HUES64 (cell line): ENCODE data around the gene FCRL5. TPM values are rescaled to one million over a fixed set of nuclear protein-coding genes. Genes with fewer than 3 reads are reported as not detected.

Experiments used
- H3K27ac ChIP-seq: 2 replicates; pipeline ENCODE4 v1.7.0; 2013; ENCODE audit warnings: low read depth, low read length, inconsistent platforms
- H3K27me3 ChIP-seq: 2 replicates; pipeline ENCODE4 v1.6.1; 2013; ENCODE audit warnings: mild to moderate bottlenecking, low read length; ENCODE audit not compliant: insufficient read depth
- H3K36me3 ChIP-seq: 2 replicates; pipeline ENCODE4 v1.6.1; 2013; ENCODE audit warnings: mild to moderate bottlenecking, low read length; ENCODE audit not compliant: insufficient read depth
- H3K4me1 ChIP-seq: 2 replicates; pipeline ENCODE4 v1.6.1; 2013; ENCODE audit warnings: mild to moderate bottlenecking, low read length, moderate library complexity; ENCODE audit not compliant: insufficient read depth
- H3K4me3 ChIP-seq: 2 replicates; pipeline ENCODE4 v1.5.1; 2013; ENCODE audit warnings: mild to moderate bottlenecking, low read length, moderate library complexity
- H3K9ac ChIP-seq: 2 replicates; pipeline ENCODE4 v1.6.1; 2013; ENCODE audit warnings: mild to moderate bottlenecking, low read depth, low read length
- H3K9me3 ChIP-seq: 2 replicates; pipeline ENCODE4 v1.6.1; 2013; ENCODE audit warnings: low read depth, low read length; ENCODE audit not compliant: insufficient read depth
- WGBS: fragments of 150-250, 120-280 bp; methylation state at CpG from one replicate; pipeline ENCODE4 v1.1.7; 2013; ENCODE audit warnings: missing lambda C conversion rate; 5-methylcytosine and 5-hydroxymethylcytosine counted together
- polyA plus RNA-seq, 2 experiments: library from polyadenylated mRNA; stranded (reverse); fragments of 50-300 nt; gene quantifications; one replicate each; pipeline ENCODE4 v1.2.3, GENCODE V29; 2013

FCRL5 gene
- polyA plus RNA-seq (2013, experiment 1 of 2): 0.90 TPM
- polyA plus RNA-seq (2013, experiment 2 of 2): 0.44 TPM

- no peaks in the 10 kb centered on the region for H3K9me3 ChIP-seq
- H3K4me3 ChIP-seq: no peak within 1 kb of the TSS
- no peaks in the 10 kb centered on the region for H3K27me3 ChIP-seq
- no peak within 1 kb of the TSS for H3K27ac ChIP-seq
- 93% methylated on average over 8 of the region's 10 CpGs for WGBS
- no peaks in the 10 kb centered on the region for H3K36me3 ChIP-seq
- no peaks in the 10 kb centered on the region for H3K4me1 ChIP-seq
- no peak within 1 kb of the TSS for H3K9ac ChIP-seq
Measured at GRCh38 chr1:157551694-157552693, at the start of gene FCRL5. Gene FCRL5 (minus strand): TSS chr1:157552515. CDS start chr1:157552362, 153 bp downstream.

DNA sequence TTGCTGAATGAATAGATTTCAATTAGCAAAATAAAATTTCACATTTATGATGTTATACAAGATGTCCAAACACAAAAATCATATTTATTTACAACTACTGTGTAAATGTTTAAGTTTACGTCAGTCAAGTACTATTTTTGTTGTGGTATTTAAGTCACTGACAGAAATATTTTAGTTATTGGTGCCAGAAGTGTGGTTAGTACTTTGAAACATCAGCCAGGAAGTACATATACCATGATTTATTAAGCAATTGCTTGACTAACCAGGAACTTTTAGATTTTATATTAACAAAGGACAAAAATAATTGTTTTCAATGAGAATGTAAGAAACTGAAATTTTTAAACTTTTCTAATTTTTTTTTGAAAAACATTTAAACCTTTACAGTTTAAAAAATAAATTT is 47.9 kb upstream of the FCRL5 start:
- H3K27ac ChIP-seq: no peak overlapping the region
- no peak overlapping the region for H3K4me3 ChIP-seq
- no peaks in the 10 kb centered on the region for H3K36me3 ChIP-seq
- H3K9me3 ChIP-seq: no peaks in the 10 kb centered on the region
- H3K27me3 ChIP-seq: no peaks in the 10 kb centered on the region
- H3K4me1 ChIP-seq: no peaks in the 10 kb centered on the region
- WGBS: 100% methylated on average over 1 of the region's 1 CpG
- H3K9ac ChIP-seq: no peak overlapping the region

GRCh38 chr1:157597959-157598667 is 45.8 kb upstream of the FCRL5 start, which contains the start of gene FCRL4:
Gene FCRL4 (minus strand): TSS chr1:157598085. CDS start chr1:157597944, 141 bp downstream.
- Histone ChIP-seq H3K9ac (no peak within 1 kb of the TSS), H3K9me3 (no peaks in the 10 kb centered on the region), H3K27ac (no peak within 1 kb of the TSS), H3K4me3 (no peak within 1 kb of the TSS), H3K27me3 (no peaks in the 10 kb centered on the region), H3K36me3 (no peaks in the 10 kb centered on the region), H3K4me1 (no peaks in the 10 kb centered on the region)
- WGBS: 96% methylated on average over 2 of the region's 2 CpGs

- Histone ChIP-seq H3K9ac (no peak overlapping the region), H3K27me3 (no peaks in the 10 kb centered on the region), H3K36me3 (no peaks in the 10 kb centered on the region), H3K27ac (no peak overlapping the region), H3K4me3 (no peak overlapping the region), H3K4me1 (no peaks in the 10 kb centered on the region), H3K9me3 (no peaks in the 10 kb centered on the region)
- 96% methylated on average over 6 of the region's 6 CpGs for WGBS
Measured at GRCh38 chr1:157596384-157596783, 44.1 kb upstream of the FCRL5 start.

DNA sequence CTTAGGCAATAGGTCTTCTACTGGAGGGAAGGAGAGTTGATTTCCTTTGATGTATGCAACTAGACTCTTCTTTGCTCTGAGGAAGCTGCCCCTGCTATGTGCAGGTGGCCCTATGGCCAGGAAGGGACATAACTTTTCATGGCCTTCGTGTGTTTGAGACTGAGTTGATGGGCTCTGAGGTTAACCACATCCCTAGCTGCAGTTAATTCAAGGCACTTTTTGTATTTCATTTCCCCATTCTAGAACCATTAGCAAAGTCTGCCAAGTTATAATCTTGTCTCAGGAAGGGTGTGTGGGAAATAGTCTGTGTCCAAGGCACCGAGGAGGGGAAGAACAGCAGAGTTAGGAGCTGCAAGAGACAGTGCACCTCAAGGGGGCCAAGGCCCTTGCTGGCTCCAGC is 43.0 kb upstream of the FCRL5 start:
- Histone ChIP-seq H3K4me1 (no peaks in the 10 kb centered on the region), H3K27ac (no peak overlapping the region), H3K4me3 (no peak overlapping the region), H3K27me3 (no peaks in the 10 kb centered on the region), H3K9ac (no peak overlapping the region), H3K9me3 (no peaks in the 10 kb centered on the region), H3K36me3 (no peaks in the 10 kb centered on the region)
- 94% methylated on average over 2 of the region's 2 CpGs for WGBS

DNA sequence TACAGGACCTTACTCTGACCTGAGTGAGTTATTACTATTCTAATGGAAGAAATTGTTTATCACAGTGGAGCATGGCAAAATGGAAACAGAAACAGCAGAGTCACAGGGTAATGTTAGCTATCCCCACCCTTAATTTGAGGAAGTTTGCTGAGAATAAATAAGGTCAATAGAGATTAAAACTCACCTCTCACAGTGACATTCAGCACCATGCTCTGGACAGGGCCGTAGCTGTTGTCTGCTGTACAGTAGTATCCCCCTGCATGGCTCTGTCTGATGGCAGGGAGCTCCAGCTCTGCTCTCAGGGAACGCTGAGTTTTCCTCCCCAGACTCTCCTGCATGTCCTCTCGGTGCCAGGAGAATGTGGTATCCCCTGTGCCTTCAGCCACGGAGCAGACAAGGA is 33.7 kb upstream of the FCRL5 start:
- WGBS: 88% methylated on average over 4 of the region's 4 CpGs
- H3K36me3 ChIP-seq: no peaks in the 10 kb centered on the region

DNA sequence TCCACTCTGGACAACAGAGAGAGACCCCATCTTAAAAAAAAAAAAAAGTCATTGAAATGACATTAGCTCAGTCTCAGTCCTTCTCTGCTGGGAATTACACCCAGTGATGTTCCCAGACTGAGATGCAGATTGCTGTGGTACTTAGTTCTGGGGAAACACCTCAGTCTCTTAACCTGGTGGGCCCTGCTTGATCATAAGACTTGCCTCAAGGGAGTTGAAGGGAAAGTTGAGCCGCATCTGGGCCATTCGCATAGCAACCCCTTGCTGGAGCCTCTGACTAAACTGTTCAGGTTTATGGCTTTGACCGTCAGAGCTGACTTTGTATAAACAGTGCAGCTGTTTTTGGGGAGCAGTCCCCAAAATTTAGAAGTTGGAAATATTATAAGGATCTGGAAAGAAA is 32.2 kb upstream of the FCRL5 start:
- Histone ChIP-seq H3K9ac (no peak overlapping the region), H3K27ac (no peak overlapping the region), H3K4me3 (no peak overlapping the region), H3K9me3 (no peaks in the 10 kb centered on the region), H3K27me3 (no peaks in the 10 kb centered on the region), H3K36me3 (no peaks in the 10 kb centered on the region), H3K4me1 (peaks cover 13% of the 10 kb centered on the region)
- WGBS: 93% methylated on average over 3 of the region's 3 CpGs

More for the DNA sequence above, 33.7 kb upstream of the FCRL5 start:
- no peak overlapping the region for H3K9ac ChIP-seq
- peaks cover 13% of the 10 kb centered on the region for H3K4me1 ChIP-seq
- H3K27ac ChIP-seq: no peak overlapping the region
- no peaks in the 10 kb centered on the region for H3K27me3 ChIP-seq
- H3K9me3 ChIP-seq: no peaks in the 10 kb centered on the region
- no peak overlapping the region for H3K4me3 ChIP-seq

DNA sequence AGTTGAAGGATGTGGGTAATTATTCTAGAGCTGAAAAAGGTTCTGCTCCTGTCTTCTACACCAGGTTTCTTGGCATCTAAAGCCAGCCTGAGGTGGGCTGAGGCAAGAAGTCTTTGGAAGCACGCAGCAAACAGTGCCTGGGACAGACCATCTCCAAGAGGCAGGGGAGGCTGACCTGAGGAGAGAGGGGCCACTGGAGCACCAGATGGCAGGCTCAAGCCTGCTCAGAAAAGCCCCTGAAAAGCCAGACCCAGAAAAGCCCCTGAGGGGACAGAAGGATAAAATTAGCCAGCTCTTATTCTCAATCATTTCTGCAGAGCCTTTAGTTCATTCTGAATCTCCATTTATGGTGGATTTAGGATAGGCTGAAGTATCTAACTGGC is 28.5 kb upstream of the FCRL5 start:
- no peaks in the 10 kb centered on the region for H3K4me1 ChIP-seq
- H3K9me3 ChIP-seq: no peaks in the 10 kb centered on the region
- no peaks in the 10 kb centered on the region for H3K36me3 ChIP-seq
- H3K4me3 ChIP-seq: no peak overlapping the region
- H3K27ac ChIP-seq: no peak overlapping the region
- no peak overlapping the region for H3K9ac ChIP-seq
- 88% methylated on average over 1 of the region's 1 CpG for WGBS
- H3K27me3 ChIP-seq: no peaks in the 10 kb centered on the region

- H3K9me3 ChIP-seq: no peaks in the 10 kb centered on the region
- no peak overlapping the region for H3K4me3 ChIP-seq
- no peak overlapping the region for H3K9ac ChIP-seq
- no peaks in the 10 kb centered on the region for H3K4me1 ChIP-seq
- H3K27ac ChIP-seq: no peak overlapping the region
- 48% methylated on average over 4 of the region's 4 CpGs for WGBS
- no peaks in the 10 kb centered on the region for H3K36me3 ChIP-seq
- no peaks in the 10 kb centered on the region for H3K27me3 ChIP-seq
Measured at GRCh38 chr1:157580179-157580827, 28.0 kb upstream of the FCRL5 start.

- H3K4me3 ChIP-seq: no peak overlapping the region
- H3K27me3 ChIP-seq: no peaks in the 10 kb centered on the region
- no peaks in the 10 kb centered on the region for H3K36me3 ChIP-seq
- no peaks in the 10 kb centered on the region for H3K9me3 ChIP-seq
- 95% methylated on average over 3 of the region's 3 CpGs for WGBS
- no peaks in the 10 kb centered on the region for H3K4me1 ChIP-seq
- H3K9ac ChIP-seq: no peak overlapping the region
- H3K27ac ChIP-seq: no peak overlapping the region
Measured at GRCh38 chr1:157577420-157577819, 25.1 kb upstream of the FCRL5 start.

DNA sequence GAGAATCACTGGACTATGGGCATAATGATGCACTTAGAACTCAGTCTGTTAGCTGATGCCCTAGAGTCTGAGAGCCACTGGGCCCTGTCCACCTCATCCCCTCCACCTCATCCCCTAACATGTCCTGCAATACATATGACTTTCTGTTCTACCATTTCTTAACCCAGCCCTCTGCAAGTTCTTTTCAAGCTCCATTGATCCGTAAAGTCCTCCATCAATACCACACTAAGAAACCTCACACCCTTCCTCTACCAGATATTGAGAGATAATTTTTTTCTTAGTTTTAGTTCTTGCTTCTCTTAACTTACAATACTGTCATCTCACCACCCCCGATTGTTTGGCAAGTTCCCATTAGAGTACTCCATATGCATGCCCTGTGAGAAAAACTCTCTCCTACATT is 23.4 kb upstream of the FCRL5 start:
- H3K9me3 ChIP-seq: no peaks in the 10 kb centered on the region
- no peak overlapping the region for H3K27ac ChIP-seq
- no peaks in the 10 kb centered on the region for H3K36me3 ChIP-seq
- 93% methylated on average over 2 of the region's 2 CpGs for WGBS
- no peaks in the 10 kb centered on the region for H3K4me1 ChIP-seq
- no peak overlapping the region for H3K4me3 ChIP-seq
- H3K27me3 ChIP-seq: no peaks in the 10 kb centered on the region
- no peak overlapping the region for H3K9ac ChIP-seq
